ENCODE results near the gene LMBR1. TPM values are rescaled to one million over a fixed set of nuclear protein-coding genes. Genes with fewer than 3 reads are reported as not detected.

The LMBR1 gene
- polyA plus RNA-seq, 3 donors: 45.2 to 48.0 (median 45.4) TPM

GRCh38 chr7:156778668-156779067, 114.3 kb downstream of the LMBR1 start:
- DNase-seq (ENCODE audit: extremely low read depth in 1 of 11, low read depth in 9 of 11, low spot score in 4 of 11): peak in 2 of 11 donors; percentile 2 to 24

GRCh38 chr7:156778201-156778600, 114.8 kb downstream of the LMBR1 start:
- DNase-seq (ENCODE audit: extremely low read depth in 1 of 11, low read depth in 9 of 11, low spot score in 4 of 11): no peak

- no peak for DNase-seq (ENCODE audit: extremely low read depth in 1 of 11, low read depth in 9 of 11, low spot score in 4 of 11)
These were observed 115.5 kb downstream of the LMBR1 start for GRCh38 chr7:156777364-156778069.

GRCh38 chr7:156776527-156776926, 116.5 kb downstream of the LMBR1 start:
- no peak for DNase-seq (ENCODE audit: extremely low read depth in 1 of 11, low read depth in 9 of 11, low spot score in 4 of 11)

GRCh38 chr7:156773966-156774365, 119.0 kb downstream of the LMBR1 start:
- no peak for DNase-seq (ENCODE audit: extremely low read depth in 1 of 11, low read depth in 9 of 11, low spot score in 4 of 11)

- DNase-seq (ENCODE audit: extremely low read depth in 1 of 11, low read depth in 9 of 11, low spot score in 4 of 11): no peak
These were observed 120.3 kb downstream of the LMBR1 start for GRCh38 chr7:156772725-156773124.

GRCh38 chr7:156768698-156769472, 124.1 kb downstream of the LMBR1 start:
- no peak for DNase-seq (ENCODE audit: extremely low read depth in 1 of 11, low read depth in 9 of 11, low spot score in 4 of 11)

GRCh38 chr7:156766666-156767065, 126.3 kb downstream of the LMBR1 start:
- no peak for DNase-seq (ENCODE audit: extremely low read depth in 1 of 11, low read depth in 9 of 11, low spot score in 4 of 11)

GRCh38 chr7:156765901-156766656, 126.9 kb downstream of the LMBR1 start:
- DNase-seq (ENCODE audit: extremely low read depth in 1 of 11, low read depth in 9 of 11, low spot score in 4 of 11): no peak

GRCh38 chr7:156764766-156765165, 128.2 kb downstream of the LMBR1 start:
- no peak for DNase-seq (ENCODE audit: extremely low read depth in 1 of 11, low read depth in 9 of 11, low spot score in 4 of 11)

GRCh38 chr7:156764016-156764669, 128.8 kb downstream of the LMBR1 start:
- DNase-seq (ENCODE audit: extremely low read depth in 1 of 11, low read depth in 9 of 11, low spot score in 4 of 11): peak; percentile 33 to 74 (median 47)

- DNase-seq (ENCODE audit: extremely low read depth in 1 of 11, low read depth in 9 of 11, low spot score in 4 of 11): no peak
These were observed 133.3 kb downstream of the LMBR1 start for GRCh38 chr7:156759579-156760202.

GRCh38 chr7:156759143-156759542, 133.8 kb downstream of the LMBR1 start:
- DNase-seq (ENCODE audit: extremely low read depth in 1 of 11, low read depth in 9 of 11, low spot score in 4 of 11): no peak

GRCh38 chr7:156754201-156754600, 138.8 kb downstream of the LMBR1 start:
- DNase-seq (ENCODE audit: extremely low read depth in 1 of 11, low read depth in 9 of 11, low spot score in 4 of 11): no peak

GRCh38 chr7:156753630-156754029, 139.4 kb downstream of the LMBR1 start:
- no peak for DNase-seq (ENCODE audit: extremely low read depth in 1 of 11, low read depth in 9 of 11, low spot score in 4 of 11)

- no peak for DNase-seq (ENCODE audit: extremely low read depth in 1 of 11, low read depth in 9 of 11, low spot score in 4 of 11)
These were observed 139.8 kb downstream of the LMBR1 start for GRCh38 chr7:156753229-156753560.

- peak in 3 of 11 donors; percentile 17 to 26 (median 22) for DNase-seq (ENCODE audit: extremely low read depth in 1 of 11, low read depth in 9 of 11, low spot score in 4 of 11)
These were observed 140.4 kb downstream of the LMBR1 start for GRCh38 chr7:156752367-156753228.

GRCh38 chr7:156751319-156751718, 141.7 kb downstream of the LMBR1 start:
- no peak for DNase-seq (ENCODE audit: extremely low read depth in 1 of 11, low read depth in 9 of 11, low spot score in 4 of 11)
